C1 segment of cervical spinal cord (tissue), 14 donors: ENCODE measurements around the gene SUFU.
"Not testable (repeated sequence)": the region's sequence is repeated elsewhere in the genome, so short reads cannot be mapped to it uniquely, and the experiment has no call there.

ENCODE experiments used
- DNase-seq, 14 donors: peaks; one replicate each; lab custom pipeline; 2025; lab: John Stamatoyannopoulos, UW

Gene SUFU

GRCh38 chr10:102649797-102650654 is 146.3 kb downstream of the SUFU start:
- DNase-seq, result peak in 1 of 14 donors; percentile 52

GRCh38 chr10:102650655-102651454 is 147.1 kb downstream of the SUFU start:
- DNase-seq, result peak in 1 of 14 donors; percentile 13

DNA sequence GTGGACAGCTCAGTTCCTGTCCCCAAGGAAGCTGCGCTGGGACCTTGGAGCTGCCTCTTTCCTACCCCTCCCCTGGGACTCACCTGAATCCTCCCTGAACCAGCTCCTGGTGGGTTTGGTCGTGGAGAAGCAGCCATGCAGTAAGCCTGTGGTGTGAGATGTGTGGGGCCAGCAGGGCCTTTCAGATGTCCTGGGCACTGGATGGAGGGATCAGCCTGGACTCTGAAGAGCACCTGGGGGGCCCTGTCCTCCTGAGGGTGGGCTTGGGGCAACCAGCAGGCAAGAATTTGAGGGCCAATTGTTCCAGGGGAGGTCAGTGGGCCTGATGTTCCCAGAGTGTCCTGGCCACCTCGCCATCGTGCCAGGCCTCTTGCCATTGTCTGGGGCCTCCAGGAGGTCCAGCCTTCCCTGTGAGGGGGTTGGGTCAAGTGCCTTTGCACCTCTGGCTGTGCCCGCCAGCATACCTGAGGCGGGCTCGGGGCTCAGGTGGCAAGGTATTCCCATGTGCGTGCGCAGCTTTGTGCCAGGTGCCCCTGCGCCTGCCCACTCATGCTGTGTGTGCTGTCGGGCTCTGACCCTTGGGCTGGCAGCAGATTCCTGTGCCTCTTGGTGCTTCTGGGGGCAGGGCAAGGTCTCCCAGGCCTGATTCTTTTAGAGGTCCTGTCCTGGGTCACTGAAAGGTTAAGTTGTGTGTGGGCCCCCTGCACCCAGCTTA is 147.8 kb downstream of the SUFU start:
- DNase-seq, result no peak

GRCh38 chr10:102652170-102652916 is 148.6 kb downstream of the SUFU start:
- no peak for DNase-seq

DNA sequence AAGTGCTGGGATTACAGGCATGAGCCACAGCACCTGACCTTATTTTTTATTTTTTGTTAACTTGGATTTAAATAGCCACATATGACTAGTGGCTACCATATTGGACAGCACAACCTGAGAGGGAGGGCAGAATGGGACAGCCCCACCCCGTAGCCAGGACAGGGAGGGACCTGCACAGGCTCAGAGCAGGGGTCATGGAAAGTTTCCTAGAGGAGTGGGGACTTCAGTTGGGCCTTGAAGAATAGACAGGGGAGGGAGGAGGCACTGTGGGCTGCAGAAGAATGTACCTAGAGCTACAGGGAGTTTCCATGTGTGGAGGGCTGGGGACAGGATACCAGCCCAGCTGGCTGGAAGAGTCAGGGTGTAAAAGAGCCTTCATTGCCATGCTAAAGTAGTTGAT is 149.3 kb downstream of the SUFU start:
- DNase-seq, result no peak

DNA sequence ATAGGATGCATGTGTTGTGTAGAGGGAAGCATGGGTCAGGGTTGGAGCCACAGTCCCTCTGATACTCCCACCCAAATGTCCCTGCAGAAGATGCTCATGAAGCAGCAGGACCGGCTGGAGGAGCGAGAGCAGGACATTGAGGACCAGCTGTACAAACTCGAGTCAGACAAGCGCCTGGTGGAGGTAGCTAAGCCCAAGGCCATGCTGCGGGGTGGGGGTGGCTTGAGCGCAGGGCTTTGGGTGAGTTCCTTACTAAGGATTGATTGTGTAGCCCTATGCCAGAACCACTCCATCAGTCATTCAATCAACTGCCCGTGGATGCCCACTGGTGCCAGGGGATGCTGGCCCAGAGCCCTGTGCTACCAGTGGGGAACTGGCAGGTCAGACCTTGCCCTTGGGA is 150.8 kb downstream of the SUFU start:
- no peak for DNase-seq

DNA sequence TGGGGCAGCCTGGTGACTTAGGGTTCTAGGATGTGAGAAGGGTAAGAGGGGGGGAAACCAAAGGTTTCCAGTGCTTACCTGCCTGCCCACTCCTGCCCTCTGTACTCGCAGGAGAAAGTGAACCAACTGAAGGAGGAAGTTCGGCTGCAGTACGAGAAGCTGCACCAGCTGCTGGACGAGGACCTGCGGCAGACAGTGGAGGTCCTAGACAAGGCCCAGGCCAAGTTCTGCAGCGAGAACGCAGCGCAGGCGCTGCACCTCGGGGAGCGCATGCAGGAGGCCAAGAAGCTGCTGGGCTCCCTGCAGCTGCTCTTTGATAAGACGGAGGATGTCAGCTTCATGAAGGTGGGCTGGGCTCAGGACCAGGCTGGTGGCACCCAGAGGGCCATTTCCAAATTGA is 151.2 kb downstream of the SUFU start:
- no peak for DNase-seq

DNA sequence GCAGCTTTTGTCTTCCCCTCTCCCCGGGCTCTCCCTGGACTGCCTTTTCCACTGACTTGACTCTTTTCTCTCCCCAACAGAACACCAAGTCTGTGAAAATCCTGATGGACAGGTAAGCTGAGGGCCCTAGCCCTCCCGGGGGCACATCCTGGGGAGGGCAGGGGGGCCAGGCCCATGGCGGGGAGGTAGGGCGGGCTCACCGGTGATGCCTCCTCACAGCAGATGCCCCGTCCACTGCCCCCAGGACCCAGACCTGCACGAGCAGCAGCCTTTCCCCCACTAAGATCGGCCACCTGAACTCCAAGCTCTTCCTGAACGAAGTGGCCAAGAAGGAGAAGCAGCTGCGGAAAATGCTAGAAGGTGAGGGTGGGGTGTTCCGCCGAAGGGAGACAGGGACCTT is 152.3 kb downstream of the SUFU start:
- DNase-seq, result no peak

DNA sequence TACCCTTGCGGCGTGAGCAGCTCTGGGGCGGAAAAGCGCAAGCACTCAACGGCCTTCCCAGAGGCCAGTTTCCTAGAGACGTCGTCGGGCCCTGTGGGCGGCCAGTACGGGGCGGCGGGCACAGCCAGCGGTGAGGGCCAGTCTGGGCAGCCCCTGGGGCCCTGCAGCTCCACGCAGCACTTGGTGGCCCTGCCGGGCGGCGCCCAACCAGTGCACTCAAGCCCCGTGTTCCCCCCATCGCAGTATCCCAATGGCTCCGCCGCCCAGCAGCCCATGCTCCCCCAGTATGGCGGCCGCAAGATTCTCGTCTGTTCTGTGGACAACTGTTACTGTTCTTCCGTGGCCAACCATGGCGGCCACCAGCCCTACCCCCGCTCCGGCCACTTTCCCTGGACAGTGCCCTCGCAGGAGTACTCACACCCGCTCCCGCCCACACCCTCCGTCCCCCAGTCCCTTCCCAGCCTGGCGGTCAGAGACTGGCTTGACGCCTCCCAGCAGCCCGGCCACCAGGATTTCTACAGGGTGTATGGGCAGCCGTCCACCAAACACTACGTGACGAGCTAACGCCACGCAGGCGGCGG is 153.1 kb downstream of the SUFU start:
- DNase-seq, result no peak

DNA sequence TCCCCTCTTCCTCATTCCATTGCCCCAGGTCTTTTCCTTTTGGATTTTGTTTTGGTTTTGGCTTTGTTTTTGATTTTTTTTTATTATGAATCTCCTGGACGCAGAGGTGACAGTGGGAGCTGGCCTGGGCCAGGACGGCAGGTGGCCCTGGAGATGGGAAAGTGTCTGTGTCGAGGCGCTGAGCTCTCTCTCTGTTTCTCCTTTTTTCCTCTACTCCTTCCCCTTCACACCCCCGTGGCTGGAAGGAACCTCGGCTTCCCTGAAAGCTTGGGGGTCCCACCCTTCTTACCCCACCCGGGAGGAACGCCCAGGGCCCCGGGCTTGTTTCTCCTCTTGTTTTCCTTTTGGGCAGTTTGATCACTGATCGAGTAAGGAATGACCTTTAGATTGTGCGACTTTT is 153.7 kb downstream of the SUFU start:
- DNase-seq, result no peak

GRCh38 chr10:102657984-102658724 is 154.4 kb downstream of the SUFU start:
- no peak for DNase-seq

DNA sequence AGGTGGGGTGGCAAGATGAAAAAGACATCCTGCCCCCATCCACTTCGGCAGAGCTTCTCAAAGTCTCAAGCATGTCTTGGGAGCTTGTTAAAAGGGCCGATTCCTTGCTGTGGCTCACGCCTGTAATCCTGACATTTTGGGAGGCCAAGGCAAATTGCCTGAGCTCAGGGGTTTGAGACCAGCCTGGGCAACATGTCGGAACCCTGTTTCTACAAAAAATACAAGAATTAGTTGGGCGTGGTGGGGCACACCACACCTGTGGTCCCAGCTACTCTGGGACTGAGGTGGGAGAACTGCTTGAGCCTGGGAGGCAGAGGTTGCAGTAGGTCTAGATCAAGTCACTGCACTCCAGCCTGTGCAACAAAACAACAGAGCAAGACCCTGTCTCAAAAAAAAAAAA is 155.0 kb downstream of the SUFU start:
- DNase-seq, result no peak

- DNase-seq, result peak in 3 of 14 donors; percentile 23 to 42 (median 32)
These were observed 157.3 kb downstream of the SUFU start for GRCh38 chr10:102660888-102661657.

- no peak for DNase-seq
These were observed 157.9 kb downstream of the SUFU start for GRCh38 chr10:102661658-102662028.

GRCh38 chr10:102665904-102666509 is 162.2 kb downstream of the SUFU start:
- DNase-seq, result no peak

DNA sequence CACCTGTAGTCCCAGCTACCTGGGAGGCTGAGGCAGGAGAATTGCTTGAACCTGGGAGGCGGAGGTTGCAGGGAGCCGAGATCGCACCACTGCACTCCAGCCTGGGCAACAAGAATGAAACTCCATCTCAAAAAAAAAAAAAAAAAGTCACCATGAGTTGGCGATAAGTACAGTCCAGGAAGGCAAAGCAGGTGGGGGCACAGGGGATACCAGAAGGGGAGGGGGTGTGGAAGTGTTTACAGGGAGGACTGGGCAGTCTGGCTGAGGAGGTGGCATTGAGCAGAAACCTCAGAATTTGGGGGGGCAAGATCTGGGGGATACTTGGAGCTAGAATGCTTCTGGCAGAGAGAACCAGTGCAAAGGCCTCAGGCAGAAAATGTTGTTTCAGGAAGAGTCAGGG is 163.6 kb downstream of the SUFU start:
- DNase-seq, result not testable (repeated sequence)

DNA sequence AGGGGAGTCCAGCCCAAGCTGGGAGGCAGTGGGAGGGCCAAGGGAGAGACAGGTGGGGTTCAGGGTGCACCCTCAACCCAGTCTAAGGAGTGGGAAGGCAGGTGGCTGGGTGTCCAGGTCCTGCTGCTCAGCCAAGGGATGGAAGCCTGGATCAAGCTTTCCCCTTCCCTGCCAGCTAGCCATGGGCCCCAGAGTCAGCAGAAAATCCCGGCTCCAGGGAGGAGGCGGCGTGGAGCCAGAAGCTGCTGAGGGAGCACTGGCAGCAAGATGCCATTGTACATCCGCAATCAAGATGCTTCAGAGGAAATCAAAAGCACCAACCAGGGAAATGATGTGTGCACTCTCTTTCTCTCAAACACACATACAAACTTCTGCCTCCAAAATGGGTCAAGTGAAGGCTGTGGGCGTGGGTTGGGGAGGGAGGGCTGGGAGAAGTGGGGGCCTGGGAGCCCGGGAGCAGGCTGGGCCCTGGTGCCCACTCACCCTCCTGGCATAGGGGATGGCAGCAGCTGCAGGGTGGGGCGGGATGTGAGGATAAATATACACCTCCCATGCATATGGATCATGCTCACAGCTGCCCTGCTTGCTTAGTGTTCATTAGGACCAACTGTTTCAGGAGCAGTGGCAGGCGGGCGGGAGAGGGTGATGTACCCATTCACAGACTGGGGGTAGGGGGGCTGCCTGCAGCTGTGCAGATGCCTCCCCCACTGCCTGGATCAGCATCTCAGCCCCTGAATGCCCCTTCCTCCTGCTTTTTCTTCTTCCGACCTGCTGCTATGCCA is 164.7 kb downstream of the SUFU start:
- DNase-seq, result no peak
